IPS-18c (cell line): ENCODE results near the gene TTC5.
"Not testable (repeated sequence)": the region's sequence is repeated elsewhere in the genome, so short reads cannot be mapped to it uniquely, and the experiment has no call there.

ENCODE experiments used
- H3K4me3 ChIP-seq: 2 replicates; pipeline ENCODE4 v1.7.0; 2013; ENCODE audit warnings: low read depth, mild to moderate bottlenecking, low read length, moderate library complexity; ENCODE audit not compliant: insufficient read depth
- H3K9me3 ChIP-seq: one replicate; pipeline ENCODE4 v1.6.1; 2013; ENCODE audit warnings: mild to moderate bottlenecking, low read length, moderate library complexity; ENCODE audit not compliant: control insufficient read depth, insufficient read depth

TTC5 gene

GRCh38 chr14:20327005-20327869 is 21.5 kb upstream of the TTC5 start:
- H3K4me3 ChIP-seq: no peak overlapping the region
- no peaks in the 10 kb centered on the region for H3K9me3 ChIP-seq

- Histone ChIP-seq H3K4me3 (no peak overlapping the region), H3K9me3 (no peaks in the 10 kb centered on the region)
Observed at GRCh38 chr14:20317720-20318119, 12.0 kb upstream of the TTC5 start.

- H3K9me3 ChIP-seq: no peaks in the 10 kb centered on the region
- H3K4me3 ChIP-seq: no peak overlapping the region
Observed at GRCh38 chr14:20314026-20314425, 8.3 kb upstream of the TTC5 start.

- Histone ChIP-seq H3K4me3 (no peak overlapping the region), H3K9me3 (no peaks in the 10 kb centered on the region)
Observed at GRCh38 chr14:20306079-20306423, 300 bp upstream of the TTC5 start.

- no peaks in the 10 kb centered on the region for H3K9me3 ChIP-seq
- H3K4me3 ChIP-seq: no peak overlapping the region
Observed at GRCh38 chr14:20302042-20302755, 3.6 kb downstream of the TTC5 start.

GRCh38 chr14:20295067-20295466 is 10.7 kb downstream of the TTC5 start:
- Histone ChIP-seq H3K9me3 (no peaks in the 10 kb centered on the region), H3K4me3 (no peak overlapping the region)

- Histone ChIP-seq H3K4me3 (no peak overlapping the region), H3K9me3 (no peaks in the 10 kb centered on the region)
Observed at GRCh38 chr14:20294636-20295035, 11.1 kb downstream of the TTC5 start.

- not testable (repeated sequence) for H3K4me3 ChIP-seq, H3K9me3 ChIP-seq
Observed at GRCh38 chr14:20281998-20282397, 23.8 kb downstream of the TTC5 start.

GRCh38 chr14:20280265-20280664 is 25.5 kb downstream of the TTC5 start:
- not testable (repeated sequence) for H3K9me3 ChIP-seq, H3K4me3 ChIP-seq

- Histone ChIP-seq H3K9me3 (peaks cover 4% of the 10 kb centered on the region), H3K4me3 (no peak overlapping the region)
Observed at GRCh38 chr14:20278414-20278813, 27.3 kb downstream of the TTC5 start.

GRCh38 chr14:20277409-20277808 is 28.3 kb downstream of the TTC5 start:
- H3K4me3 ChIP-seq: no peak overlapping the region
- H3K9me3 ChIP-seq: peaks cover 4% of the 10 kb centered on the region

- Histone ChIP-seq H3K9me3 (peaks cover 10% of the 10 kb centered on the region), H3K4me3 (no peak overlapping the region; the same call in 1 of the 2 replicates)
Observed at GRCh38 chr14:20274062-20274461, 31.7 kb downstream of the TTC5 start.

- not testable (repeated sequence) for H3K4me3 ChIP-seq, H3K9me3 ChIP-seq
Observed at GRCh38 chr14:20264361-20264760, 41.4 kb downstream of the TTC5 start.

- Histone ChIP-seq H3K4me3 (no peak overlapping the region), H3K9me3 (no peaks in the 10 kb centered on the region)
Observed at GRCh38 chr14:20262642-20263128, 43.1 kb downstream of the TTC5 start.

GRCh38 chr14:20247646-20248246 is 58.0 kb downstream of the TTC5 start:
- Histone ChIP-seq H3K4me3 (no peak overlapping the region), H3K9me3 (no peaks in the 10 kb centered on the region)
